KMS-11 (cell line): ENCODE data around the gene MAPK9.

Source experiments
- H2AFZ ChIP-seq: fragments of 200-600 bp; sonication (generic); 2 replicates; pipeline ENCODE4 v1.6.1; 2016; ENCODE audit warnings: antibody characterized with exemption, mixed run types, low read depth
- H3K27ac ChIP-seq: fragments of 200-600 bp; sonication (generic); 2 replicates; pipeline ENCODE4 v1.6.1; 2016; ENCODE audit warnings: mild to moderate bottlenecking, mixed run types
- H3K27me3 ChIP-seq: fragments of 200-600 bp; sonication (generic); 2 replicates; pipeline ENCODE4 v1.6.1; 2017; ENCODE audit warnings: mild to moderate bottlenecking, low read depth, mixed run types, moderate library complexity; ENCODE audit not compliant: insufficient read depth
- H3K36me3 ChIP-seq: fragments of 200-600 bp; sonication (generic); 2 replicates; pipeline ENCODE4 v1.6.1; 2017; ENCODE audit warnings: mild to moderate bottlenecking, mixed run types; ENCODE audit not compliant: insufficient read depth
- H3K4me1 ChIP-seq: fragments of 200-600 bp; sonication (generic); 2 replicates; pipeline ENCODE4 v1.6.1; 2016; ENCODE audit warnings: mild to moderate bottlenecking, low read depth, mixed run types; ENCODE audit not compliant: poor library complexity, severe bottlenecking
- H3K4me2 ChIP-seq: fragments of 200-600 bp; sonication (generic); 2 replicates; pipeline ENCODE4 v1.7.0; 2016; ENCODE audit warnings: mild to moderate bottlenecking, mixed run types
- H3K4me3 ChIP-seq: fragments of 200-600 bp; sonication (generic); IDR thresholded peaks from 2 replicates; pipeline ENCODE4 v1.6.1; 2017; ENCODE audit warnings: low read depth, low read length, mixed read lengths; ENCODE audit not compliant: insufficient read depth
- H3K79me2 ChIP-seq: fragments of 200-600 bp; sonication (generic); 2 replicates; pipeline ENCODE4 v1.6.1; 2016; ENCODE audit warnings: low read depth, mixed run types; ENCODE audit not compliant: insufficient read depth
- H3K9ac ChIP-seq: fragments of 200-600 bp; sonication (generic); 2 replicates; pipeline ENCODE4 v1.6.1; 2016; ENCODE audit warnings: mild to moderate bottlenecking, mixed run types
- H4K20me1 ChIP-seq: fragments of 200-600 bp; sonication (generic); 2 replicates; pipeline ENCODE4 v1.6.1; 2016; ENCODE audit warnings: mild to moderate bottlenecking, mixed run types; ENCODE audit not compliant: insufficient read depth
- TF ChIP-seq, protein P1 (sequence below): fragments of 200-600 bp; sonication (generic); conservative IDR thresholded peaks from 2 replicates; pipeline ENCODE4 v1.6.1; 2017; ENCODE audit warnings: low read depth, mild to moderate bottlenecking, antibody characterized with exemption, low read length, moderate library complexity, mixed read lengths

MAPK9 gene

GRCh38 chr5:180230017-180230416 is 61.9 kb downstream of the MAPK9 start:
- no peaks in the 10 kb centered on the region for H3K27me3 ChIP-seq
- H2AFZ ChIP-seq: no peak overlapping the region
- H3K4me1 ChIP-seq: no peaks in the 10 kb centered on the region
- no peak overlapping the region for H3K4me2 ChIP-seq
- no peaks in the 10 kb centered on the region for H3K36me3 ChIP-seq
- H3K79me2 ChIP-seq: no peaks in the 10 kb centered on the region
- H4K20me1 ChIP-seq: no peaks in the 10 kb centered on the region
- H3K27ac ChIP-seq: no peak overlapping the region
- TF ChIP-seq, protein P1, sequence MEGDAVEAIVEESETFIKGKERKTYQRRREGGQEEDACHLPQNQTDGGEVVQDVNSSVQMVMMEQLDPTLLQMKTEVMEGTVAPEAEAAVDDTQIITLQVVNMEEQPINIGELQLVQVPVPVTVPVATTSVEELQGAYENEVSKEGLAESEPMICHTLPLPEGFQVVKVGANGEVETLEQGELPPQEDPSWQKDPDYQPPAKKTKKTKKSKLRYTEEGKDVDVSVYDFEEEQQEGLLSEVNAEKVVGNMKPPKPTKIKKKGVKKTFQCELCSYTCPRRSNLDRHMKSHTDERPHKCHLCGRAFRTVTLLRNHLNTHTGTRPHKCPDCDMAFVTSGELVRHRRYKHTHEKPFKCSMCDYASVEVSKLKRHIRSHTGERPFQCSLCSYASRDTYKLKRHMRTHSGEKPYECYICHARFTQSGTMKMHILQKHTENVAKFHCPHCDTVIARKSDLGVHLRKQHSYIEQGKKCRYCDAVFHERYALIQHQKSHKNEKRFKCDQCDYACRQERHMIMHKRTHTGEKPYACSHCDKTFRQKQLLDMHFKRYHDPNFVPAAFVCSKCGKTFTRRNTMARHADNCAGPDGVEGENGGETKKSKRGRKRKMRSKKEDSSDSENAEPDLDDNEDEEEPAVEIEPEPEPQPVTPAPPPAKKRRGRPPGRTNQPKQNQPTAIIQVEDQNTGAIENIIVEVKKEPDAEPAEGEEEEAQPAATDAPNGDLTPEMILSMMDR: no peak
- no peak overlapping the region for H3K4me3 ChIP-seq
- H3K9ac ChIP-seq: no peak overlapping the region

DNA sequence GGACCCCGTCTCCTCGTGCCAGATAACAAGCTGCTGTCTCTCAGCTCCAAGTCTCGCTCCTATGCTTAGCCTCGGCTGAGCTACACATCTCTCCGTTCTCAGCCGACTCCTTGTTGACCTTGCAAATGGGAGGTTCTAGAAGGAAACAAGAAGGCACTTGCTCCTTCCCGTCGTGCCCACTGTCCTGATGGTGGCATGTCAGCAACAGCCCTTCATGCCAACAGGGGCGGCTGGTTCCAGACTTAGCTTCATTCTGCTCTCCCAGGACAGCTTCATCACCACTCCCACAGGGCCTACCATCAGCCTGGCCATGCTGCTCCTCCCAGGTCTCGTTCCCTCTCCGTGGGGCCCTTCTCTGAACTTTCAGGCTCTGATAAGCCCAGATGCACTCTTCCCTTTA is 69.8 kb downstream of the MAPK9 start:
- H3K36me3 ChIP-seq: no peaks in the 10 kb centered on the region
- no peaks in the 10 kb centered on the region for H3K27me3 ChIP-seq
- H3K4me3 ChIP-seq: no peak overlapping the region
- no peak overlapping the region for H2AFZ ChIP-seq
- TF ChIP-seq, protein P1: no peak
- no peaks in the 10 kb centered on the region for H4K20me1 ChIP-seq
- no peaks in the 10 kb centered on the region for H3K79me2 ChIP-seq
- H3K4me1 ChIP-seq: no peaks in the 10 kb centered on the region
- H3K9ac ChIP-seq: no peak overlapping the region
- H3K4me2 ChIP-seq: no peak overlapping the region
- H3K27ac ChIP-seq: no peak overlapping the region

GRCh38 chr5:180217797-180218196 is 74.1 kb downstream of the MAPK9 start:
- Histone ChIP-seq H3K79me2 (no peaks in the 10 kb centered on the region), H4K20me1 (no peaks in the 10 kb centered on the region)

GRCh38 chr5:180216646-180217171 is 75.2 kb downstream of the MAPK9 start:
- Histone ChIP-seq H3K4me3 (no peak overlapping the region), H3K9ac (no peak overlapping the region), H2AFZ (no peak overlapping the region), H3K79me2 (no peaks in the 10 kb centered on the region), H3K36me3 (no peaks in the 10 kb centered on the region), H3K4me2 (no peak overlapping the region), H3K4me1 (no peaks in the 10 kb centered on the region), H4K20me1 (no peaks in the 10 kb centered on the region), H3K27me3 (no peaks in the 10 kb centered on the region), H3K27ac (no peak overlapping the region)
- TF ChIP-seq, protein P1: no peak

More at GRCh38 chr5:180217797-180218196, 74.1 kb downstream of the MAPK9 start:
- H3K9ac ChIP-seq: no peak overlapping the region
- H3K27me3 ChIP-seq: no peaks in the 10 kb centered on the region
- no peak overlapping the region for H3K27ac ChIP-seq
- TF ChIP-seq, protein P1: no peak
- no peak overlapping the region for H3K4me3 ChIP-seq
- H3K4me2 ChIP-seq: no peak overlapping the region
- H2AFZ ChIP-seq: no peak overlapping the region
- H3K36me3 ChIP-seq: no peaks in the 10 kb centered on the region
- H3K4me1 ChIP-seq: no peaks in the 10 kb centered on the region
